Islet precursor cell (in vitro differentiated cells): Measurements from ENCODE around the gene CLCN5.
A peak's percentile ranks its signal among the peaks of the same experiment; 100 is the strongest.

Experiments used
- DNase-seq: peaks from one replicate; pipeline ENCODE4 v3.0.0-alpha.2; 2018

Gene CLCN5

GRCh38 chrX:49922291-49923241 is at the start of gene CLCN5:
TSS of gene CLCN5 (plus strand) at chrX:49922596. CDS start at chrX:49925299, 2,703 bp downstream.
- DNase-seq = peak; percentile 98

- DNase-seq = no peak
These were observed 45.6 kb upstream of the CLCN5 start for GRCh38 chrX:49876750-49877149.

- no peak for DNase-seq
These were observed 44.8 kb upstream of the CLCN5 start for GRCh38 chrX:49877397-49878101.

GRCh38 chrX:49878128-49878833 is 44.1 kb upstream of the CLCN5 start:
- DNase-seq = no peak

- peak; percentile 88 for DNase-seq
These were observed 43.4 kb upstream of the CLCN5 start, which contains the start of gene USP27X for GRCh38 chrX:49878834-49879655. TSS of gene USP27X (plus strand) at chrX:49879484. CDS start at chrX:49880308, 824 bp downstream.

GRCh38 chrX:49879656-49880277 is 42.6 kb upstream of the CLCN5 start:
- no peak for DNase-seq

- DNase-seq = peak; percentile 42
These were observed 41.7 kb upstream of the CLCN5 start for GRCh38 chrX:49880668-49881067.

GRCh38 chrX:49884290-49884862 is 38.0 kb upstream of the CLCN5 start:
- peak; percentile 78 for DNase-seq

- no peak for DNase-seq
These were observed 29.9 kb upstream of the CLCN5 start for GRCh38 chrX:49892542-49892941.

- no peak for DNase-seq
These were observed 25.4 kb upstream of the CLCN5 start for GRCh38 chrX:49896951-49897350.

- no peak for DNase-seq
These were observed 21.3 kb upstream of the CLCN5 start for GRCh38 chrX:49901048-49901447.

GRCh38 chrX:49910344-49910743 is 12.1 kb upstream of the CLCN5 start:
- DNase-seq = no peak

GRCh38 chrX:49912086-49912485 is 10.3 kb upstream of the CLCN5 start:
- DNase-seq = no peak

- no peak for DNase-seq
These were observed 9.5 kb upstream of the CLCN5 start for GRCh38 chrX:49912861-49913260.

- DNase-seq = peak; percentile 56
These were observed 6.8 kb upstream of the CLCN5 start for GRCh38 chrX:49915361-49916222.

- no peak for DNase-seq
These were observed 2.8 kb upstream of the CLCN5 start for GRCh38 chrX:49919617-49920016.

GRCh38 chrX:49921109-49921508 is 1.3 kb upstream of the CLCN5 start:
- no peak for DNase-seq

- DNase-seq = no peak
These were observed 2.8 kb downstream of the CLCN5 start for GRCh38 chrX:49925176-49925575.

- DNase-seq = no peak
These were observed 7.6 kb downstream of the CLCN5 start for GRCh38 chrX:49930039-49930438.

- no peak for DNase-seq
These were observed 10.4 kb downstream of the CLCN5 start for GRCh38 chrX:49932791-49933190.
